Activated CD8-positive, alpha-beta memory T cell treated with anti-CD3 and anti-CD28 coated beads, Interleukin-2, amount 50 U/mL, for 4 hours (primary cell): ENCODE data around the gene SCYL1.

Source experiments
- DNase-seq: peaks from one replicate; pipeline ENCODE4 v3.0.0-alpha.2; 2020

SCYL1 gene

DNA sequence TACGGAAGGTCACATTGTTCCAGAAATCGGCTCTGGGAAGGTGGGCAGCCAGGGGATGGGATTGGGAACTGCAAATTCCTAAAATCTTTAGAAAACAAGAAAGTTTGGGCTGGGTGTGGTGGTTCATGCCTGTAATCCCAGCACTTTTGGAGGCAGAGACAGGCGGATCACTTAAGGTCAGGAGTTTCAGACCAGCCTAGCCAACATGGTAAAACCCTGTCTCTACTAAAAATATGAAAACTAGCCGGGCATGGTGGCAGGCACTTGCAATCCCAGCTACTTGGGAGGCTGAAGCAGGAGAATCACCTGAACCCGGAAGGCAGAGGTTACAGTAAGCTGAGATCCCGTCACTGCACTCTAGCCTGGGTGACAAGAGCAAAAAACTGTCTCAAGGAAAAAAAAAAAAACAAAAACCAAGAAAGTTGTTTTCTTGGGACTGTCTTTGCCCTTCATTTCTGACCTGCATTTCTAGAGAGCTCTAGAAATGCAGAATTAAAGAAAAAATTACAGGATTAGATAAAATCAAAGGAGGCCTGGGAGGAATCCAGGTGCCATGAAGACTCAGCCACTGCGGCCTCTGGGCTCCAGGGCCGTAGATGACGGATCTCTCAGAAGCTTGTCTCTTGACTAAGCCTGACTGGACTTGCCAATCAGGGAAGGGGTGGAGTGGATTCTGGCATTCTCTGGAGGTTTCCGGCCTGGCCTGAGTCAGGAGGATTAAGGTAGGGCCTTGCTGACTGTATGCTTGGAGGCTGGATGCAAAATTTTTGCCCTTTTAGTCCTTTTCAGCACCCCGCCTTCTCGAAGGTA is 31.3 kb upstream of the SCYL1 start:
- no peak for DNase-seq

DNA sequence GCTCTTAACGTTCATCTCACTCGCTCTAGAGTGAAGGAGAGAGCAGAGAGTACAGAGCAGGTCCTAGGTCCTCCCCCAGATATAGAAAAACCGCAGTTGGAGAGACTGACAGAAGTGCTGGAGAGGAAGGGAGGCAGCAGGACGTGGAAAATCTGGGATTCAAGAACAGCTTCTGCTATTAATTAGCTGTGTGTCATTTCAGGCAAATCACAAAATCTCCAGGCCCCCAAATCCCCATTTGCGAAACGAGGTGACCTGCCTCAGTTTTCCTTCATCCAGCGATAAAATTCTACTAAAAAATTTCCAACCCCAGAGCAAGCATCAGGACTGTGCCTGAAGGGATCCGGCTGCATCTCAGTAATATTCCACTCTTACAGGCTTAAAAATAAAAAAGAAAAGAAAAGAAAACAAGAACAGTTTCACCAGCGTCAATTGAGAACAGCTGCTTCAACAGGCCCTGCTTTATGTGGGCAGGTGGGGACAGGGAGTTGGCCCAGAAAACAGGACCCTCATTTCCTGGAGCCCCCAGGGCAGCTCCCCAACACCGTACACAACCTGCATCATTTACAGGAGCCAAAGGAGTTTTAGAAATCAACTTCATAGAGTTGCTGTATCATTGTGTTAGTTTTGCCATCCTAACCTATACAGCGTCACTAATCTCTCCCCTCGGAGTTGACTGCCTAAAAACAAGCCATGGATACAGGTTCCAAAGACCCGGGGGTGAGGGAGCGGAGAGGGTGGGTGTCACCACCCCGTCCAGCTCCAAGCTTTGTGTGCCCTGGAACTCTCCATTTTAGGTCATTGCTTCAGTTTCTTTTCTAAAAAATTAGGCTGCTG is 28.4 kb upstream of the SCYL1 start:
- no peak for DNase-seq

- DNase-seq: peak; percentile 99
Measured at GRCh38 chr11:65497141-65498041, 27.5 kb upstream of the SCYL1 start.

DNA sequence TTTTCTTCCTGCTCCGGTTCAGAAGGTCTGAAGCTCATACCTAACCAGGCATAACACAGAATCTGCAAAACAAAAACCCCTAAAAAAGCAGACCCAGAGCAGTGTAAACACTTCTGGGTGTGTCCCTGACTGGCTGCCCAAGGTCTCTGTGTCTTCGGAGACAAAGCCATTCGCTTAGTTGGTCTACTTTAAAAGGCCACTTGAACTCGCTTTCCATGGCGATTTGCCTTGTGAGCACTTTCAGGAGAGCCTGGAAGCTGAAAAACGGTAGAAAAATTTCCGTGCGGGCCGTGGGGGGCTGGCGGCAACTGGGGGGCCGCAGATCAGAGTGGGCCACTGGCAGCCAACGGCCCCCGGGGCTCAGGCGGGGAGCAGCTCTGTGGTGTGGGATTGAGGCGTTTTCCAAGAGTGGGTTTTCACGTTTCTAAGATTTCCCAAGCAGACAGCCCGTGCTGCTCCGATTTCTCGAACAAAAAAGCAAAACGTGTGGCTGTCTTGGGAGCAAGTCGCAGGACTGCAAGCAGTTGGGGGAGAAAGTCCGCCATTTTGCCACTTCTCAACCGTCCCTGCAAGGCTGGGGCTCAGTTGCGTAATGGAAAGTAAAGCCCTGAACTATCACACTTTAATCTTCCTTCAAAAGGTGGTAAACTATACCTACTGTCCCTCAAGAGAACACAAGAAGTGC is 26.7 kb upstream of the SCYL1 start:
- peak; percentile 63 for DNase-seq

DNA sequence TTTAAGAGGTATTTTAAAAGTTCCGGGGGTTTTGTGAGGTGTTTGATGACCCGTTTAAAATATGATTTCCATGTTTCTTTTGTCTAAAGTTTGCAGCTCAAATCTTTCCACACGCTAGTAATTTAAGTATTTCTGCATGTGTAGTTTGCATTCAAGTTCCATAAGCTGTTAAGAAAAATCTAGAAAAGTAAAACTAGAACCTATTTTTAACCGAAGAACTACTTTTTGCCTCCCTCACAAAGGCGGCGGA is 26.2 kb upstream of the SCYL1 start:
- no peak for DNase-seq

DNA sequence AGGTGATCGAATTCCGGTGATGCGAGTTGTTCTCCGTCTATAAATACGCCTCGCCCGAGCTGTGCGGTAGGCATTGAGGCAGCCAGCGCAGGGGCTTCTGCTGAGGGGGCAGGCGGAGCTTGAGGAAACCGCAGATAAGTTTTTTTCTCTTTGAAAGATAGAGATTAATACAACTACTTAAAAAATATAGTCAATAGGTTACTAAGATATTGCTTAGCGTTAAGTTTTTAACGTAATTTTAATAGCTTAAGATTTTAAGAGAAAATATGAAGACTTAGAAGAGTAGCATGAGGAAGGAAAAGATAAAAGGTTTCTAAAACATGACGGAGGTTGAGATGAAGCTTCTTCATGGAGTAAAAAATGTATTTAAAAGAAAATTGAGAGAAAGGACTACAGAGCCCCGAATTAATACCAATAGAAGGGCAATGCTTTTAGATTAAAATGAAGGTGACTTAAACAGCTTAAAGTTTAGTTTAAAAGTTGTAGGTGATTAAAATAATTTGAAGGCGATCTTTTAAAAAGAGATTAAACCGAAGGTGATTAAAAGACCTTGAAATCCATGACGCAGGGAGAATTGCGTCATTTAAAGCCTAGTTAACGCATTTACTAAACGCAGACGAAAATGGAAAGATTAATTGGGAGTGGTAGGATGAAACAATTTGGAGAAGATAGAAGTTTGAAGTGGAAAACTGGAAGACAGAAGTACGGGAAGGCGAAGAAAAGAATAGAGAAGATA is 25.7 kb upstream of the SCYL1 start, which contains the start of gene MALAT1:
Gene MALAT1, plus strand, starts transcription at position 69 of the 736 bp plus-strand sequence.
- DNase-seq: peak; percentile 93

DNA sequence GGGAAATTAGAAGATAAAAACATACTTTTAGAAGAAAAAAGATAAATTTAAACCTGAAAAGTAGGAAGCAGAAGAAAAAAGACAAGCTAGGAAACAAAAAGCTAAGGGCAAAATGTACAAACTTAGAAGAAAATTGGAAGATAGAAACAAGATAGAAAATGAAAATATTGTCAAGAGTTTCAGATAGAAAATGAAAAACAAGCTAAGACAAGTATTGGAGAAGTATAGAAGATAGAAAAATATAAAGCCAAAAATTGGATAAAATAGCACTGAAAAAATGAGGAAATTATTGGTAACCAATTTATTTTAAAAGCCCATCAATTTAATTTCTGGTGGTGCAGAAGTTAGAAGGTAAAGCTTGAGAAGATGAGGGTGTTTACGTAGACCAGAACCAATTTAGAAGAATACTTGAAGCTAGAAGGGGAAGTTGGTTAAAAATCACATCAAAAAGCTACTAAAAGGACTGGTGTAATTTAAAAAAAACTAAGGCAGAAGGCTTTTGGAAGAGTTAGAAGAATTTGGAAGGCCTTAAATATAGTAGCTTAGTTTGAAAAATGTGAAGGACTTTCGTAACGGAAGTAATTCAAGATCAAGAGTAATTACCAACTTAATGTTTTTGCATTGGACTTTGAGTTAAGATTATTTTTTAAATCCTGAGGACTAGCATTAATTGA is 25.0 kb upstream of the SCYL1 start:
- no peak for DNase-seq

DNA sequence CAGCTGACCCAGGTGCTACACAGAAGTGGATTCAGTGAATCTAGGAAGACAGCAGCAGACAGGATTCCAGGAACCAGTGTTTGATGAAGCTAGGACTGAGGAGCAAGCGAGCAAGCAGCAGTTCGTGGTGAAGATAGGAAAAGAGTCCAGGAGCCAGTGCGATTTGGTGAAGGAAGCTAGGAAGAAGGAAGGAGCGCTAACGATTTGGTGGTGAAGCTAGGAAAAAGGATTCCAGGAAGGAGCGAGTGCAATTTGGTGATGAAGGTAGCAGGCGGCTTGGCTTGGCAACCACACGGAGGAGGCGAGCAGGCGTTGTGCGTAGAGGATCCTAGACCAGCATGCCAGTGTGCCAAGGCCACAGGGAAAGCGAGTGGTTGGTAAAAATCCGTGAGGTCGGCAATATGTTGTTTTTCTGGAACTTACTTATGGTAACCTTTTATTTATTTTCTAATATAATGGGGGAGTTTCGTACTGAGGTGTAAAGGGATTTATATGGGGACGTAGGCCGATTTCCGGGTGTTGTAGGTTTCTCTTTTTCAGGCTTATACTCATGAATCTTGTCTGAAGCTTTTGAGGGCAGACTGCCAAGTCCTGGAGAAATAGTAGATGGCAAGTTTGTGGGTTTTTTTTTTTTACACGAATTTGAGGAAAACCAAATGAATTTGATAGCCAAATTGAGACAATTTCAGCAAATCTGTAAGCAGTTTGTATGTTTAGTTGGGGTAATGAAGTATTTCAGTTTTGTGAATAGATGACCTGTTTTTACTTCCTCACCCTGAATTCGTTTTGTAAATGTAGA is 24.3 kb upstream of the SCYL1 start:
- DNase-seq: no peak

- no peak for DNase-seq
Measured at GRCh38 chr11:65501186-65501471, 23.8 kb upstream of the SCYL1 start.

- DNase-seq: no peak
Measured at GRCh38 chr11:65501472-65502273, 23.2 kb upstream of the SCYL1 start.

- DNase-seq: no peak
Measured at GRCh38 chr11:65502274-65502554, 22.7 kb upstream of the SCYL1 start.

DNA sequence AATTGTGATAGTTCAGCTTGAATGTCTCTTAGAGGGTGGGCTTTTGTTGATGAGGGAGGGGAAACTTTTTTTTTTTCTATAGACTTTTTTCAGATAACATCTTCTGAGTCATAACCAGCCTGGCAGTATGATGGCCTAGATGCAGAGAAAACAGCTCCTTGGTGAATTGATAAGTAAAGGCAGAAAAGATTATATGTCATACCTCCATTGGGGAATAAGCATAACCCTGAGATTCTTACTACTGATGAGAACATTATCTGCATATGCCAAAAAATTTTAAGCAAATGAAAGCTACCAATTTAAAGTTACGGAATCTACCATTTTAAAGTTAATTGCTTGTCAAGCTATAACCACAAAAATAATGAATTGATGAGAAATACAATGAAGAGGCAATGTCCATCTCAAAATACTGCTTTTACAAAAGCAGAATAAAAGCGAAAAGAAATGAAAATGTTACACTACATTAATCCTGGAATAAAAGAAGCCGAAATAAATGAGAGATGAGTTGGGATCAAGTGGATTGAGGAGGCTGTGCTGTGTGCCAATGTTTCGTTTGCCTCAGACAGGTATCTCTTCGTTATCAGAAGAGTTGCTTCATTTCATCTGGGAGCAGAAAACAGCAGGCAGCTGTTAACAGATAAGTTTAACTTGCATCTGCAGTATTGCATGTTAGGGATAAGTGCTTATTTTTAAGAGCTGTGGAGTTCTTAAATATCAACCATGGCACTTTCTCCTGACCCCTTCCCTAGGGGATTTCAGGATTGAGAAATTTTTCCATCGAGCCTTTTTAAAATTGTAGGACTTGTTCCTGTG is 22.1 kb upstream of the SCYL1 start:
- DNase-seq: no peak

DNA sequence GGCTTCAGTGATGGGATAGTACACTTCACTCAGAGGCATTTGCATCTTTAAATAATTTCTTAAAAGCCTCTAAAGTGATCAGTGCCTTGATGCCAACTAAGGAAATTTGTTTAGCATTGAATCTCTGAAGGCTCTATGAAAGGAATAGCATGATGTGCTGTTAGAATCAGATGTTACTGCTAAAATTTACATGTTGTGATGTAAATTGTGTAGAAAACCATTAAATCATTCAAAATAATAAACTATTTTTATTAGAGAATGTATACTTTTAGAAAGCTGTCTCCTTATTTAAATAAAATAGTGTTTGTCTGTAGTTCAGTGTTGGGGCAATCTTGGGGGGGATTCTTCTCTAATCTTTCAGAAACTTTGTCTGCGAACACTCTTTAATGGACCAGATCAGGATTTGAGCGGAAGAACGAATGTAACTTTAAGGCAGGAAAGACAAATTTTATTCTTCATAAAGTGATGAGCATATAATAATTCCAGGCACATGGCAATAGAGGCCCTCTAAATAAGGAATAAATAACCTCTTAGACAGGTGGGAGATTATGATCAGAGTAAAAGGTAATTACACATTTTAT is 21.4 kb upstream of the SCYL1 start:
- no peak for DNase-seq

DNA sequence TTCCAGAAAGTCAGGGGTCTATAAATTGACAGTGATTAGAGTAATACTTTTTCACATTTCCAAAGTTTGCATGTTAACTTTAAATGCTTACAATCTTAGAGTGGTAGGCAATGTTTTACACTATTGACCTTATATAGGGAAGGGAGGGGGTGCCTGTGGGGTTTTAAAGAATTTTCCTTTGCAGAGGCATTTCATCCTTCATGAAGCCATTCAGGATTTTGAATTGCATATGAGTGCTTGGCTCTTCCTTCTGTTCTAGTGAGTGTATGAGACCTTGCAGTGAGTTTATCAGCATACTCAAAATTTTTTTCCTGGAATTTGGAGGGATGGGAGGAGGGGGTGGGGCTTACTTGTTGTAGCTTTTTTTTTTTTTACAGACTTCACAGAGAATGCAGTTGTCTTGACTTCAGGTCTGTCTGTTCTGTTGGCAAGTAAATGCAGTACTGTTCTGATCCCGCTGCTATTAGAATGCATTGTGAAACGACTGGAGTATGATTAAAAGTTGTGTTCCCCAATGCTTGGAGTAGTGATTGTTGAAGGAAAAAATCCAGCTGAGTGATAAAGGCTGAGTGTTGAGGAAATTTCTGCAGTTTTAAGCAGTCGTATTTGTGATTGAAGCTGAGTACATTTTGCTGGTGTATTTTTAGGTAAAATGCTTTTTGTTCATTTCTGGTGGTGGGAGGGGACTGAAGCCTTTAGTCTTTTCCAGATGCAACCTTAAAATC is 20.8 kb upstream of the SCYL1 start:
- no peak for DNase-seq

- DNase-seq: no peak
Measured at GRCh38 chr11:65504674-65505465, 20.0 kb upstream of the SCYL1 start.

GRCh38 chr11:65505466-65506289 is 19.2 kb upstream of the SCYL1 start:
- DNase-seq: no peak
